Gastroesophageal sphincter (tissue), 4 donors: ENCODE data around the gene COX6A1. TPM values are rescaled to one million over a fixed set of nuclear protein-coding genes. Genes with fewer than 3 reads are reported as not detected.

Experiments used
- ATAC-seq: fragments of 150-250 bp; one replicate; pipeline ENCODE4 v1.9.1; 2016; ENCODE audit warnings: mild to moderate bottlenecking, moderate library complexity
- H3K27ac ChIP-seq, 4 donors: fragments of 200-600 bp; sonication (generic) in 3 of 4; 1 replicate in 3 of 4; 2 replicates in 1 of 4; pipeline ENCODE4 v1.5.1; 2016 to 2019
- H3K27me3 ChIP-seq: fragments of 200-600 bp; sonication (generic); one replicate; pipeline ENCODE4 v1.5.1; 2019
- H3K36me3 ChIP-seq, 2 donors: fragments of 200-600 bp; sonication (generic); one replicate each; pipeline ENCODE4 v1.5.1; 2019; ENCODE audit warnings: control low read depth in 1 of 2
- H3K4me1 ChIP-seq, 3 donors: fragments of 200-600 bp; sonication (generic); 1 replicate in 2 of 3; 2 replicates in 1 of 3; pipeline ENCODE4 v1.5.1; 2016 to 2019; ENCODE audit warnings: control low read depth in 2 of 3
- H3K4me3 ChIP-seq, 2 donors: fragments of 200-600 bp; sonication (generic); one replicate each; pipeline ENCODE4 v1.5.1; 2019; ENCODE audit warnings: mild to moderate bottlenecking in 1 of 2, moderate library complexity in 1 of 2
- H3K9me3 ChIP-seq, 3 donors: fragments of 200-600 bp; sonication (generic); one replicate each; pipeline ENCODE4 v1.5.1; 2017 to 2019; ENCODE audit warnings: control low read depth in 2 of 3
- CTCF ChIP-seq, 4 experiments: fragments of 200-600 bp in 2 of 4; fragments of 450-650 bp in 2 of 4; sonication (generic) in 1 of 4; IDR thresholded peaks; one replicate each; pipeline ENCODE4 v1.5.1; 2017 to 2019; ENCODE audit warnings: antibody characterized with exemption in 4 of 4, mild to moderate bottlenecking in 2 of 4, moderate library complexity in 2 of 4
- EP300 ChIP-seq: sonication (generic); formaldehyde crosslinking; IDR thresholded peaks from one replicate; pipeline ENCODE4 v1.6.1; 2017; ENCODE audit warnings: antibody characterized with exemption, mild to moderate bottlenecking
- POLR2A ChIP-seq, 2 donors: fragments of 450-650 bp; IDR thresholded peaks; one replicate each; pipeline ENCODE4 v1.6.1; 2017; ENCODE audit warnings: antibody characterized with exemption in 2 of 2, mild to moderate bottlenecking in 2 of 2, moderate library complexity in 1 of 2
- POLR2AphosphoS5 ChIP-seq: sonication (generic); formaldehyde crosslinking; IDR thresholded peaks from one replicate; pipeline ENCODE4 v1.6.1; 2017; ENCODE audit warnings: antibody characterized with exemption
- WGBS, 2 donors: methylation state at CpG; one replicate each; pipeline ENCODE4 v1.1.5; 2018; ENCODE audit warnings: low coverage in 1 of 2; 5-methylcytosine and 5-hydroxymethylcytosine counted together
- total RNA-seq, 4 donors: library from RNA; depleted of rRNA; stranded (reverse); fragments of >200 nt; gene quantifications; one replicate each; pipeline ENCODE4 v1.1.0, GENCODE V29; 2016

COX6A1 gene
- total RNA-seq: 100 to 1,000 TPM; 424 to 588 (median 522) TPM

- H3K27me3 ChIP-seq: peaks cover 8% of the 10 kb centered on the region
- peak; percentile 99 for ATAC-seq
- H3K4me3 ChIP-seq: peak within 1 kb of the TSS; percentile 67 to 81
- WGBS, 2 donors: 3% methylated on average over 5 to 13 of the region's 59 CpGs
- H3K36me3 ChIP-seq: peaks cover 0 to 33% of the 10 kb centered on the region in 2 donors
- peaks cover 0 to 24% (median 8%) of the 10 kb centered on the region in 3 donors for H3K4me1 ChIP-seq
- TF ChIP-seq POLR2A (IDR thresholded peaks at IDR 0.05) (peak; percentile 28 to 56), EP300 (no peak), POLR2AphosphoS5 (peak; percentile 68), CTCF (IDR thresholded peaks at IDR 0.05) (peak in 1 of 4 experiments; percentile 30)
- H3K9me3 ChIP-seq: no peaks in the 10 kb centered on the region
- peak within 1 kb of the TSS; percentile 7 to 95 (median 86) for H3K27ac ChIP-seq
Observed at GRCh38 chr12:120437735-120438494, at the start of gene COX6A1. COX6A1 (plus strand) TSS chr12:120438113; CDS start chr12:120438127, 14 bp downstream.

- Histone ChIP-seq H3K9me3 (no peaks in the 10 kb centered on the region), H3K27me3 (peaks cover 61% of the 10 kb centered on the region), H3K36me3 (no peaks in the 10 kb centered on the region), H3K4me1 (no peaks in the 10 kb centered on the region), H3K4me3 (no peak overlapping the region), H3K27ac (no peak overlapping the region)
- no peak for TF ChIP-seq POLR2AphosphoS5
- TF ChIP-seq CTCF (IDR thresholded peaks at IDR 0.05): no peak
- no peak for TF ChIP-seq EP300
- TF ChIP-seq POLR2A (IDR thresholded peaks at IDR 0.05): no peak
- WGBS, 2 donors: 11 to 17% methylated on average over 2 to 4 of the region's 24 CpGs
- ATAC-seq: no peak
Observed at GRCh38 chr12:120388691-120389481, 49.0 kb upstream of the COX6A1 start.

GRCh38 chr12:120390540-120391120, 47.3 kb upstream of the COX6A1 start:
- ATAC-seq: no peak
- Histone ChIP-seq H3K36me3 (no peaks in the 10 kb centered on the region), H3K4me3 (no peak overlapping the region), H3K27ac (no peak overlapping the region), H3K9me3 (no peaks in the 10 kb centered on the region), H3K27me3 (peaks cover 60% of the 10 kb centered on the region), H3K4me1 (no peaks in the 10 kb centered on the region)
- 100% methylated on average over 1 of the region's 1 CpG for WGBS, 2 donors
- TF ChIP-seq POLR2A (IDR thresholded peaks at IDR 0.05) (no peak), POLR2AphosphoS5 (no peak), EP300 (no peak), CTCF (IDR thresholded peaks at IDR 0.05) (no peak)

GRCh38 chr12:120394483-120395367, 43.2 kb upstream of the COX6A1 start:
- no peaks in the 10 kb centered on the region for H3K36me3 ChIP-seq
- ATAC-seq: no peak
- H3K27me3 ChIP-seq: peaks cover 74% of the 10 kb centered on the region
- 75 to 81% methylated on average over 2 of the region's 18 CpGs for WGBS, 2 donors
- TF ChIP-seq CTCF (IDR thresholded peaks at IDR 0.05): no peak
- TF ChIP-seq EP300: no peak
- no peak for TF ChIP-seq POLR2A (IDR thresholded peaks at IDR 0.05)
- TF ChIP-seq POLR2AphosphoS5: no peak
- H3K9me3 ChIP-seq: no peaks in the 10 kb centered on the region
- no peak overlapping the region for H3K27ac ChIP-seq
- H3K4me3 ChIP-seq: no peak overlapping the region
- H3K4me1 ChIP-seq: no peaks in the 10 kb centered on the region
